Peyer's patch (tissue), 4 donors: ENCODE measurements around the gene SORL1-AS1.
A peak's percentile ranks its signal among the peaks of the same experiment; 100 is the strongest.

Source experiments
- DNase-seq, 3 donors: peaks; one replicate each; pipeline ENCODE4 v3.0.0-alpha.2; 2017 to 2019
- H3K27ac ChIP-seq, 4 donors: fragments of 200-600 bp; sonication (generic); one replicate each; pipeline ENCODE4 v1.5.1; 2016 to 2019
- H3K27me3 ChIP-seq, 2 donors: fragments of 200-600 bp; sonication (generic); one replicate each; pipeline ENCODE4 v1.5.1; 2019
- H3K36me3 ChIP-seq, 3 donors: fragments of 200-600 bp; sonication (generic); one replicate each; pipeline ENCODE4 v1.5.1; 2016 to 2019
- H3K4me1 ChIP-seq, 4 donors: fragments of 200-600 bp; sonication (generic); one replicate each; pipeline ENCODE4 v1.5.1; 2016 to 2019
- H3K4me3 ChIP-seq, 4 donors: fragments of 200-600 bp; sonication (generic); 1 replicate in 3 of 4; 2 replicates in 1 of 4; pipeline ENCODE4 v1.5.1; 2016 to 2019; ENCODE audit warnings: mild to moderate bottlenecking in 1 of 4
- H3K9me3 ChIP-seq, 4 donors: fragments of 200-600 bp; sonication (generic); one replicate each; pipeline ENCODE4 v1.5.1; 2016 to 2019; ENCODE audit warnings: mild to moderate bottlenecking in 1 of 4
- POLR2A ChIP-seq, 2 donors: fragments of 450-650 bp; IDR thresholded peaks; one replicate each; pipeline ENCODE4 v1.5.1; 2017; ENCODE audit warnings: antibody characterized with exemption in 2 of 2, mild to moderate bottlenecking in 2 of 2, moderate library complexity in 2 of 2
- TF ChIP-seq, protein P1 (sequence below), 6 experiments: fragments of 450-650 bp in 4 of 6; fragments of 200-600 bp in 2 of 6; sonication (generic) in 1 of 6; IDR thresholded peaks; one replicate each; pipeline ENCODE4 v1.5.1; 2017 to 2019; ENCODE audit warnings: antibody characterized with exemption in 6 of 6, mild to moderate bottlenecking in 3 of 6, moderate library complexity in 1 of 6

Gene SORL1-AS1

DNA sequence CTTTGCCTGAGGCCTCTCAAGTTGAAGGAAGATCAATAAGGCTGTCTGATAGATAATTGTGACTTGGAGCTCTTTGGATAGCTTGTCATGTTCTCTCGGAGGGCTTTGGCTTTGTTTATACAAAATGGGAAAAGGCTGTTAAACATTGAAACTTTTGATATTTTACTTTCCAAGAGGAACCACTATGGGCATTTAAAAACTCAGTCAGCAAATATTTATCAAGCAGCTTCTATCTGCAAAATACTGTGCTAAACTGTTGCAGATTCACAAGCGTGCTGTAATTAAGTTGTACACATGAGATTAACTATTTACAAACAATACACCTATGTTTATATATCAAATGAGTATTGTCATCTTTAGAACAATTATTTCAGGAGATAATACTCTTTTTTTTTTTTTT lies 35.2 kb downstream of the SORL1-AS1 start:
- Histone ChIP-seq H3K4me3 (no peak overlapping the region), H3K27ac (peak overlapping the region; percentile 5 to 27 (median 26)), H3K36me3 (no peaks in the 10 kb centered on the region), H3K4me1 (peaks cover 0 to 19% (median 0%) of the 10 kb centered on the region in 4 donors), H3K27me3 (no peaks in the 10 kb centered on the region), H3K9me3 (no peaks in the 10 kb centered on the region)
- TF ChIP-seq, protein P1, sequence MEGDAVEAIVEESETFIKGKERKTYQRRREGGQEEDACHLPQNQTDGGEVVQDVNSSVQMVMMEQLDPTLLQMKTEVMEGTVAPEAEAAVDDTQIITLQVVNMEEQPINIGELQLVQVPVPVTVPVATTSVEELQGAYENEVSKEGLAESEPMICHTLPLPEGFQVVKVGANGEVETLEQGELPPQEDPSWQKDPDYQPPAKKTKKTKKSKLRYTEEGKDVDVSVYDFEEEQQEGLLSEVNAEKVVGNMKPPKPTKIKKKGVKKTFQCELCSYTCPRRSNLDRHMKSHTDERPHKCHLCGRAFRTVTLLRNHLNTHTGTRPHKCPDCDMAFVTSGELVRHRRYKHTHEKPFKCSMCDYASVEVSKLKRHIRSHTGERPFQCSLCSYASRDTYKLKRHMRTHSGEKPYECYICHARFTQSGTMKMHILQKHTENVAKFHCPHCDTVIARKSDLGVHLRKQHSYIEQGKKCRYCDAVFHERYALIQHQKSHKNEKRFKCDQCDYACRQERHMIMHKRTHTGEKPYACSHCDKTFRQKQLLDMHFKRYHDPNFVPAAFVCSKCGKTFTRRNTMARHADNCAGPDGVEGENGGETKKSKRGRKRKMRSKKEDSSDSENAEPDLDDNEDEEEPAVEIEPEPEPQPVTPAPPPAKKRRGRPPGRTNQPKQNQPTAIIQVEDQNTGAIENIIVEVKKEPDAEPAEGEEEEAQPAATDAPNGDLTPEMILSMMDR (IDR thresholded peaks at IDR 0.05), result no peak
- TF ChIP-seq POLR2A (IDR thresholded peaks at IDR 0.05), result no peak
- no peak for DNase-seq

DNA sequence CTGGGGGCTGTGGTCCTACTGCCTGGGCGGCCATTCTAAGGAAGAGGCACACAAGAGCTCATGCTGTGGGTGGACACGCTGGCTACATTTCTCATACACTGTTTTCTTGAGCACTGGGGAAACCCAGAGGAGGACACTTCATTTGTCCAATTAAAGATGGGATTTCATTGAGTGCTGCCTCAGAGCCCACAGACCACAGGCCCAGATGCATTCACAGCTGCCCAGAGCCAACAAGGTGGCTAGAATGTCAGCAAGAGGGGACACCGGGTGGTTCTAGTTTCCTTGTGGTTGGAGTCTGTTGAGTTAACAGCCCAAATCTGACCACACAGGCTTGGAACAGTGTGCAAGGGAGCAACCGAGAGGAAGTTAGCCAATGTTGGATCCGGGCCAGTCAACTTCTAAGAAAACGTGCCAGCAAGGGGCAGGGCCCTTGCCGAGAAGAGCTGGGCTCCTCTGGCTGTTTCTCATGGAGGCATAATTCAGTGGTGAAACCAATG lies 35.7 kb downstream of the SORL1-AS1 start:
- no peaks in the 10 kb centered on the region for H3K9me3 ChIP-seq
- DNase-seq, result peak; percentile 49 to 87 (median 72)
- TF ChIP-seq, protein P1 (IDR thresholded peaks at IDR 0.05), result no peak
- TF ChIP-seq POLR2A (IDR thresholded peaks at IDR 0.05), result no peak
- no peak overlapping the region for H3K4me3 ChIP-seq
- peak overlapping the region; percentile 5 to 27 (median 26) for H3K27ac ChIP-seq
- peaks cover 0 to 19% (median 0%) of the 10 kb centered on the region in 4 donors for H3K4me1 ChIP-seq
- no peaks in the 10 kb centered on the region for H3K27me3 ChIP-seq
- H3K36me3 ChIP-seq, result no peaks in the 10 kb centered on the region

DNA sequence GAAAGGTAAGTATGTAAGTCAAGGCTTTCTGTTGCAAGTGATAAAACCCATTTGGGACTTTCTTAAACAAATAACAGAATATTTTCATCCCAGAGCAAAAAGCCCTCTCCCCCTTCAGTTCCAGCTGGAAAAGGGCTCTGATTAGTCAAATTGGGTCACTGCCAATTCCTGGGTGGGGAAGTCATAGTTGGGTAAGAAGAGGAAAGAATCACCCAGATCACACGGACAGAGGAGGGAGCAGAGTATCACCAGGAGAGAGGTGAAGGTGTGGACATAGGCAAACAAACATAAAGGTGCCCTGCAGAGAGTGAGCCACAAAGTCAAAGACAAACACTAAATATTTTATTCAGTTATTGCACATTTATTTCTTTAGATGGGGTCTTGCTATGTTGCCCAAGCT lies 36.9 kb downstream of the SORL1-AS1 start:
- no peaks in the 10 kb centered on the region for H3K36me3 ChIP-seq
- no peak for DNase-seq
- peaks cover 0 to 19% (median 0%) of the 10 kb centered on the region in 4 donors for H3K4me1 ChIP-seq
- H3K4me3 ChIP-seq, result no peak overlapping the region
- no peaks in the 10 kb centered on the region for H3K27me3 ChIP-seq
- TF ChIP-seq, protein P1 (IDR thresholded peaks at IDR 0.05), result no peak
- TF ChIP-seq POLR2A (IDR thresholded peaks at IDR 0.05), result no peak
- H3K9me3 ChIP-seq, result no peaks in the 10 kb centered on the region
- no peak overlapping the region for H3K27ac ChIP-seq

DNA sequence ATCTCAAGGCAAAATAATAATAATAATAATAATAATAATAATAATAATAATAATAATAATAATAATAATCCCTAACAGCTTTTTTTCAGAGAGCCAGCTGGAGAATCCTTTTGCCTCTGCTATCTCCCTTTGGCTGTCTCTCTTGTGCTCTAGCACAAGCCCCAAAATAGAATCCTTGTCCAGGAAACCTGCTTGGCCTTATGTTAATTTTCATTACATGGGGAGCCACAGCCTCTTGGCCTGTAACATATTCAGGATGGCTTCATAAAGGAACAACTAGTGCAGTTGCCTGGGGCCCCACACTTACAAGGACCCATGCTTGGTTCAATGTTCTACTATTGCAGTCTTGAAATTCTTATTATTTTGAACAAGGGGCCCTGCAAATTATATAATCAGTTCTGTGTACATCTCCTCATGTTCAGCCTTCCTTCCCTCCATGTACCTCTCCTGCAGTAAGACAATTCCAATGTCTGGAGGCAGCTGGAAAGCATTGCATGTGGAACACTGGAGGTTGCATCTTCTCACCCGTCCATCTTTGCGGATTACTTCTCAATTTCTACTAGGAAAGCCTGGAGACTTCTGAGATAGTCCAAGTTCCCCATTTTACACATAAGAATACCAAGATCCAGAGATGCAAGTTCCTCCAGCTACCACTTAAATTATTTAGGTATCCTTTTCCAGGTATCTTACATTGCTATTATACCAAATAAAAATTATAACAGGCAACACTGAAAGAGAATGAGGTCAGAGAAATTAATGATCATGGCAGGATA lies 38.4 kb downstream of the SORL1-AS1 start:
- H3K27ac ChIP-seq, result no peak overlapping the region
- DNase-seq, result no peak
- H3K4me3 ChIP-seq, result no peak overlapping the region
- H3K27me3 ChIP-seq, result no peaks in the 10 kb centered on the region
- peaks cover 0 to 19% (median 0%) of the 10 kb centered on the region in 4 donors for H3K4me1 ChIP-seq
- no peaks in the 10 kb centered on the region for H3K9me3 ChIP-seq
- H3K36me3 ChIP-seq, result no peaks in the 10 kb centered on the region
- TF ChIP-seq, protein P1 (IDR thresholded peaks at IDR 0.05), result no peak
- no peak for TF ChIP-seq POLR2A (IDR thresholded peaks at IDR 0.05)

DNA sequence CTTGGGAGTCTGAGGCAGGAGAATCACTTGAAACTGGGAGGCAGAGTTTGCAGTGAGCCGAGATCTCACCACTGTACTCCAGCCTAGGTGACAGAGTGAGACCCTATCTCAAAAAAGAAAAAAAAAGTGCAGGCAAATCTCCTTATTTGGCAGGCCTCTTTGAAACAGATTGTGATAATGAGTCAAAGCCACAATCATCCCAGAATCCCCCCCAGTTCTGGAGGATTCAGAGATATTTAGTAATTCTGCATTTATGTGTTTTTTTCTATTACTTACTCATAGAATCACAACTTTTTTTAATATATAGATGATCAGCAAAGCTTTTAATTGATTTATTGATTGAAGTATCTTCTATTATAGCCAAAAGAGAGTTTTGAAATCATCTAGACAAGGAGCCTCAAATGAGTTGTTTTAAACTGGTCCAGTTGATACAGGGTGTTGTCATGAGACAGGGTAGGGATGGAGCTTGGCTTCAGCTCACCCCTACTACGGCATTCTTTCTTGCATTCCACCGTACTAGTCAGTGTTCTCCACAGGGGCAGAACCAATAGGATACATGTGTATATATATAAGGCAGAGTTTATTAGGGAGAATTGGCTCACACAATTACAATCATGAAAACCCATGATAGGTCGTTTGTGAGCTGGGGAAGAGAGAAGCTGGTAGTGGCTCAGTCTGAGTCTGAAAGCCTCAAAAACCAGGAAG lies 39.9 kb downstream of the SORL1-AS1 start:
- TF ChIP-seq, protein P1 (IDR thresholded peaks at IDR 0.05), result no peak
- no peak for TF ChIP-seq POLR2A (IDR thresholded peaks at IDR 0.05)
- Histone ChIP-seq H3K36me3 (no peaks in the 10 kb centered on the region), H3K27ac (no peak overlapping the region), H3K4me1 (peaks cover 0 to 19% (median 0%) of the 10 kb centered on the region in 4 donors), H3K9me3 (no peaks in the 10 kb centered on the region), H3K27me3 (no peaks in the 10 kb centered on the region), H3K4me3 (no peak overlapping the region)
- DNase-seq, result no peak
